Measurements from ENCODE around the gene NUCKS1.

NUCKS1 gene

DNA sequence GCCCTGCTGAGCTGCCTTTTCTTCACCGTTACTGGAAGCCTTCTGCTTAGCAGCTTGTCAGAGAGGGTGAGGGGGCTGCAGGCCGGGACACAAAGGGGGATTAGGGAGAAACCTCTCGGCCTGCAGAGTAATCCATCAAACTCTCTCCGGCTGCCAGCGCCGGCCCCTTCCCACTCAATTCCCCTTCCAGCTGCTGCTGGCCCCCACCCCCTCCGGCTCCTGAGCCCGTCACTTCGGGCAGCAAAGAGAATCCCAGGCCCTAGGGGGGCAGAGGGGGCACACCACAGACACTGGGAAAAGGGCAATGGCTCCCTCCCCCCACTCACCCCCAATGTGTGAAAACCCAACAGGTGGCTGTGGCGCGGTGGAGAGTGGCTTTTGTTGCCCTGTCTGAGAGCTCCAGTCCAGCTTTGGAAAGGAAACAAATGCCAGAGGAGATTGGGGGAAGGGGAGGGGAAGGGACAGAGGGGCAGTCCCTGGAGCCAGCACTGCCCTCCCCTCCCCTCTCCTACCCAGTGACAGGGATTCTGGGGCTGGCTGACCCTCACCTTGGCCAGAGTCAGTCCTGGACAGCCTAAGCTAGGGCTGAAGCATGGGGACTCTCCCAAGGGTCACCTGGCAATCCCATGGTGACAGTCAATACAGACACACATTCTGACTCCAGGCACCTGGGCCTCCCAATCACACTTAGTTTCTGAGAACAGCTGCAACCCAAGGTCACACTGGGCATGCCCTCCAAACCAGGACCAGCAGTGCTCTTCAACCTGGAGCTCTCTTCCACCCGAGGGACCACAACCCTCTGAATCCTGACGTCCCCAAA lies 79.2 kb downstream of the NUCKS1 start:
- no peak for DNase-seq (ENCODE audit: low read depth in 1 of 2, low spot score in 1 of 2)

DNA sequence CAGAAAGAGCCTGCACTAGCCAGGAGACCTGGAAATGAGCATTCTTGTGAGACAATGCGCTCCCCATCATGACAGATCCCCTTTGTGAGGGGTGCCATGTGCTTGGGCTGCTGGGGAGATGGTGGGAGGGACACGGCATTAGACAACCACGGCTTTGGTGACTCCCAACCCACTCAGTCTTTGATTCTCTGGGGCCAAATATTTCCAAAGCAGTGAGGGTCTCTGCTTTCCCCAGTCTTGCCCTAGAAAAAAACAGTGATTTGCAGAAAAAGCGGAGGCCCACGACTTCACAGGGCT lies 79.9 kb downstream of the NUCKS1 start:
- DNase-seq (ENCODE audit: low read depth in 1 of 2, low spot score in 1 of 2) = no peak

DNA sequence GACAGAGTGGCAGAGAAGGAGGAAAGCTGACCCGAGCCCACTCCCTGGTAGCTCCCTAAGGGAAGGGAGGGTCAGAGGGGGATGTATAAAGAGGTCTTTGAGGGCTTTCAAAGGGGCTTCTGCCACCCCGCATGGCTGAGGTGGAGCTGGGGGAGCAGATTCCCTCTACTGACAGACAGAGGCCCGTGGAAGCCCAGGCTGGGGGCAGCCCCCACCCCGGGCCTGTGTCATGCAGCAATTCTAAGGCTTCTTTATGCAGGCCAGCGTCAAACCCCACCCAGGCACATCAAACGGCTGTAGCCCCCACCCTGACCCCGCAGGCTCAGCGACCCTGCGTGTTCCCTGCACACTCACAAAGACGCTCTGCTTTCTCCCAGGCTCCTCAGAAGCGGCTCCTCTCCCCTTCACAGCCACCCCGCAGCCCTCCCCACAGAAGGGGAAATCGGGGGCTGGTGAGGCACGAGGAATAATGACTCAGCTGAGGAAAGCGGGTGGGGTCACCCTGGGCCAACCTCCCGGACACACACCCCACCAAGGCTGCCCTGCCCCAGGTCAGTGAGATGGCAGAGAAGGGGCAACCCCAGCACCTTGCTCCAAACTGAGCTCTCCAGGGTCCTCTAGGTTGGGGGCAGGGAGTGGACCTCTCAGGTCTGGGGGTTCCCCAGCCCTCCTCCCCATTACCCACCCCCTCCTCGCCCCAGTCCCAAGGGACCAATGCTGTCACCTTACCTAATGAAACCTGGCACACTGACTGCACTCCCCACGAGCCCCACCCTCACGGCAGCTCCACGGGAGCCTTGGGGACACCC lies 80.4 kb downstream of the NUCKS1 start:
- DNase-seq (ENCODE audit: low read depth in 1 of 2, low spot score in 1 of 2) = no peak

DNA sequence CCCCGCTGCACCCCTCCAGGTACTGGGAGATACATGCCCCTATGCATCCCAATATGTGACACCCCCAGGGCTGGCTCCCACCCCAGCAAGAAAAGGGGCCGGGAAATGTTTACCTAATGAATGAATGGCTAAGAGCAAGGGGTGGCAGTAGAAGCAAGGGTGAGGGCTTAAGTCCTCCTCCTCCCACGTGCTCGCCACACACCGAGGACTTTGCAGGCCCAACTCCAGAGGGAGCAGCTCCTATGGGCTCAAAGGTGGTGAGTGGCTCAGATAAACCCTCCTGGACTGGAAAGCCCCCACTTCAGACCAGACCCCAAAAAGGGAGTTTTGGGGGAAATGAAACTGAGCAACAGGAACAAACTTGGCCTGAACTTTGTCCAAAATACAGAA lies 81.0 kb downstream of the NUCKS1 start:
- no peak for DNase-seq (ENCODE audit: low read depth in 1 of 2, low spot score in 1 of 2)

DNA sequence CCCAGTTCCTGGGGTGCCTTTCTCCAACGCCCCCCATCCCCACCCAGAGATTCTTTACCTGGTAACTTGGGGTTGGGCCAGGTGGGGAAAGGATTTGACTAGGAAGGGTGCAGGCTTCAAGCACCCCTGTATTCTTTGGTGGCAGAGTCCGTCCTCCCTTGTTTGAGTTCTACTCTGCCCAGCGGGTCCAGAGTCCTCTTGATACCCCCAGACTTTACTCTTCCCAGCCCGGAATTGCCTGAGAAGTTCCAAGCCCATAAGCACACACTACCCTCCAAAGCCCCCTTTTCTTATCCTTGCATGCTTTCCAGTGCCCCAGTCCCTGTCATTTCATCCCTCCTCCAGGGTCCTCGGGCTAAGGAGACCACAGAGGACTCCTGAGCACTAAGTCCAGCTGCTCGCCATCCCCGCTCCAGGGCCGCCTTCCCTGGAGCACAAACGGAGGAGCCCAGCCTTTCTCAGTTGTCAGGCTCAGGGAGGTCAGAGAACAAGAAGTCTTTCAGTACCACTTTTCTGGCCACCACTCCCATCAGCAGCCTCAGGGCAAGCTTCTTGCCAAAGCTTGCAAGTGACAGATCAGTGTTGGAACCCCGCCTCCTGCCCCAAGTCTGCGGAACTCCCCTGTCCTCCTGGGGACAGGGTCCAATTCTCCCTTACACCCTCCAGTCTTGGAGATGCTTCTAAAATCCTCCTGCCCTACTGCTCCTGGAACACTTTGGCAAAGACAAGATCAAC lies 81.9 kb downstream of the NUCKS1 start:
- no peak for DNase-seq (ENCODE audit: low read depth in 1 of 2, low spot score in 1 of 2)

DNA sequence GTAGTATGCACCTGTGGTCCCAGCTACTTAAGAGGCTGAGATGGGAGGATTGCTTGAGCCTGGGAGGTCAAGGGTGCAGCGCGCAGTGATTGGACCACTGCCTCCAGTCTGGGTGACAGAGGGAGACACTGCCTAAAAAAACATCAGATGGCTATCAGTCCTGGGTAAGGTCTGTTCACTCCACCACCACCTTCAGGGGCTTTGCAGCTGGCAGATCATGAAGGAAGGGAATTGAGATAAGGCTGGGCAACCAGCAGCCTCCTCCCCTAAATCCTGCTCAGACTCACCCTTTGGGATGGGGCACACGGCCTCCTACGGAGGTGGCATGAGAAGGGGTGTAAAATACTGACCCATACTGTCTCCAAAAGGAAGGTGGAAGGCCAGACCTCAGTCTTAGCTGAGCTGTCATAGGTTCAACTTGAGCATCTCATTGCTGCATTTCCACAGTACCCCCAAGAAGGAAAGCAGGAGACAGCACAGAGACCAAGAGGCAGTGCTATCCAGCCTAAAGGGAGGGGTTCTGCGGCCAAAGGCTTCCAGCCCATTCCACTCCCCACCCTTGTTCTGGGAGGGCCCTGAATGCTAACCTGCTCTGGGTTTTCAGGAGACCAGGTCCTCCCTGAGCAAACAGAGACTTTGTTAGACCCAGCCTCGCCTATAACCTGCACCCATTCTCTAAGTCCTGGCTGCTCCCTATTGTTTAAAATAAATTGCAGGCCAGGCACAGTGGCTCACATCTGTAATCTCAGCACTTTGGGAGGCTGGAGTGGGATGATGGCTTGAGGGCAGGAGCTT lies 83.4 kb downstream of the NUCKS1 start:
- DNase-seq (ENCODE audit: low read depth in 1 of 2, low spot score in 1 of 2) = no peak

DNA sequence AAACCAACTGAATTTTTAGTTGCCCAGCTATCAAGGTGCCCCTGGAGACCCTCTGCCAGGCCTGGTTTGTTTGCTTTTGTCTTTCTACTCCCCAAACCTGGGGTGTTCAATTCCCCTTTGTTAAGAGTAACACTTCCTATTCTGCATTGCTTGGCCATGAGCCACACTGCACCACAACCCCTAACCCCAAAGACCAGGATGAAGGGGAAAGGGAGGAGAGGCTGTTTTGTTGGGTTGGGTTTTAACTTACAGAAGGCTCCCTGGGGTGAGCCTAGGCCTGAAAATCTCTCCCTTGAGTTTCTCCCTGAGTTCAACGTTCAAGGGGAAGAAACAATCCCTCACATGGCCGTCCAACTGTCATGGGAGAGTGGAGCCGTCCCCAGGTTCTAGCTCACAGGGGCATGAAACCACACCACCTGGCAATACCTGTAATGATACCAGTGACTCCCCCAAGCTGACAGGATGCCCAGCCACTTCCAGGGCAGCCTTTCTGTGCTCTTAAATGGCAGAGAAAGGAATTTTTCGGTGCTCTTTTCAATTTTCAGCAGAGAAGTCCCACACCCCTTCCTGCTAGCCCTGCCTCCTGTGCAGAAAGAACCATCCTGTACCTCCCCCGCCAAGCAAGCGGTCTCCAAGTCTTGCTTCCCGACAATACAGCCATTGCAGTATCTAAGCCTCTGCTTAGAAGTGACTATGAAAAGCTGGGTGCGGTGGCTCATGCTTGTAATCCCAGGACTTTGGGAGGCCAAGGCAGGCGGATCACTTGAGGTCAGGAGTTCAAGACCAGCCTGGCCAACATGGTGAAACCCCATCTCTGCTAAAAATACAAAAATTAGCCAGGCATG lies 84.6 kb downstream of the NUCKS1 start:
- no peak for DNase-seq (ENCODE audit: low read depth in 1 of 2, low spot score in 1 of 2)

DNA sequence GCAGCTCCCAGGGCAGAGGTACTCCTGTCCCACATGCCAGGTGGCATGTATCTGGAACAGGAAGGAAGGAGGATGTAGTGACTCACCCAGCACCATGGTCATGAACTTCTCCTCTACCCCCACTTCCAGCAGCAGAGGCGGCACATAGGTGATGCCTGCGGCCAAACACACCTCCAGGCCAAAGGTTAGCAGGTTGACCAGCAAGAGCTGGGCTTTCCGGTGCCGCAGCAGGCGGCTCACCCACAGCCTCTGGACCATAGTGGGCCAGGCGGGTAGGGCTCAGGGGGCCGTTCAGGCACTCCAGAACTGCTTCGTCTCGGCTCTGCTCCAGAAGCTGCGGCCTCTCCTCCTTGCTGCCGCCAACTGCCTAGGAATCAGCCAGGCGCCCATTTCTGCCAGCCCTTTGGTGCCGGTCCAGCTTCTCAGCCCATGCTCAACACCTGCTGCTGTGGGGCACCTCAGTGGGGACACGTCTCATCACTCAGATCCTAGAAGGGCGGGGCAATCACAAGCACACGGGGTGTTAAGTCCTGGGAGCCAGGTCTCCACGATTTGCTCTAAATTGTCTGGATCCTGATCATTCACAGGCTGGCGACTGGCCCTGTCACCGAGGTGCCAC lies 85.5 kb downstream of the NUCKS1 start:
- DNase-seq (ENCODE audit: low read depth in 1 of 2, low spot score in 1 of 2) = no peak

DNA sequence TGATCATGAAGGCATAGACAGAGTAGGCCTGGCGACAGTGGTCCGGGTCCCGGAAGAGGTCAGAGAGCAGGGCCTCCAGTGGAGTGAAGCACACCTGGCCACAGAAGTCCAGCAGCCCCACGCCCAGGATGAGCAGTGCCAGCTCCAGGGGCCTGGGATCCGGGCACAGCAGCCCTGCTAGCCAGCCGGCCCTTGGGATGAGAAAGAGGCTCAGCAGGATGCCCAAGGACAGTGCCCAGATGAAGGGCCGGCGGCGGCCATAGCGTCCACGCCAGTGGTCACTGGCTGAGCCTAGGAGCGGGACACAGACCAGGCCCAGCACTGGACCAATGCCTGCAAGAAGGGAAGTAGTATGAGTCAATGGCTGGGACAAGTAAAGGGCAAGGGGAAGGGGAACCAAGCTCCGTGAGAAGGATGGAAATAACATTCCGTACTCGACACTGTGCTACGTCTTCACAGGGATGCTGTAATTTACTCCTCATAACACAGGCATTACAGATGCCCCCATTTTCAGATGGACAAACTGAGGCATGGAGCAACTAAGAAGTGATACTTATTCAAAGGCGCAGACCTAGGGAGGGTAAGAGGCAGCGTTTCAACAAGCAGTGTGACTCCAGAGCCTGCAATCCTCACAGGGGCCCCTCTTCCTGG lies 86.6 kb downstream of the NUCKS1 start:
- DNase-seq (ENCODE audit: low read depth in 1 of 2, low spot score in 1 of 2) = no peak

Data from stimulated activated CD4-positive, alpha-beta T cell treated with anti-CD3 and anti-CD28 coated beads, Interleukin-15, amount 100 ng/mL, for 1 hour (primary cell).